Trophoblast cell (in vitro differentiated cells and primary cell): ENCODE data around the gene CYP4B1.

Experiments used
- DNase-seq, 2 donors: peaks; one replicate each; pipeline ENCODE4 v3.0.0-alpha.2; 2016
- H2AFZ ChIP-seq: 2 replicates; pipeline ENCODE4 v1.6.1; 2013; ENCODE audit warnings: low read length, moderate library complexity, mild to moderate bottlenecking; ENCODE audit not compliant: insufficient read depth, poor library complexity
- H2AK5ac ChIP-seq: 2 replicates; pipeline ENCODE4 v1.6.1; 2013; ENCODE audit warnings: mild to moderate bottlenecking, low read length
- H2BK120ac ChIP-seq: 2 replicates; pipeline ENCODE4 v1.6.1; 2013; ENCODE audit warnings: low read length, mild to moderate bottlenecking, moderate library complexity; ENCODE audit not compliant: insufficient read depth, poor library complexity
- H2BK12ac ChIP-seq: 2 replicates; pipeline ENCODE4 v1.6.1; 2013; ENCODE audit warnings: mild to moderate bottlenecking, low read length, moderate library complexity
- H2BK5ac ChIP-seq: 2 replicates; pipeline ENCODE4 v1.6.1; 2013; ENCODE audit warnings: low read length, low read depth, moderate library complexity, mild to moderate bottlenecking; ENCODE audit not compliant: poor library complexity
- H3K14ac ChIP-seq: 2 replicates; pipeline ENCODE4 v1.6.1; 2013; ENCODE audit warnings: mild to moderate bottlenecking, low read length
- H3K18ac ChIP-seq: 2 replicates; pipeline ENCODE4 v1.6.1; 2013; ENCODE audit warnings: mild to moderate bottlenecking, low read length
- H3K23ac ChIP-seq: 2 replicates; pipeline ENCODE4 v1.6.1; 2013; ENCODE audit warnings: low read length
- H3K27ac ChIP-seq: 2 replicates; pipeline ENCODE4 v1.5.1; 2013; ENCODE audit warnings: low read depth, mild to moderate bottlenecking, inconsistent platforms, low read length, moderate library complexity
- H3K27me3 ChIP-seq: 2 replicates; pipeline ENCODE4 v1.6.1; 2013; ENCODE audit warnings: inconsistent platforms, mild to moderate bottlenecking, low read length, moderate library complexity; ENCODE audit not compliant: insufficient read depth
- H3K36me3 ChIP-seq, 2 experiments: 1 replicate in 1 of 2; 2 replicates in 1 of 2; pipeline ENCODE4 v1.6.1; 2013; ENCODE audit warnings: low read length in 2 of 2, mild to moderate bottlenecking in 2 of 2, moderate library complexity in 1 of 2; ENCODE audit not compliant: insufficient read depth in 2 of 2, control insufficient read depth in 1 of 2
- H3K4ac ChIP-seq: 2 replicates; pipeline ENCODE4 v1.6.1; 2013; ENCODE audit warnings: low read depth, mild to moderate bottlenecking, low read length, moderate library complexity
- H3K4me1 ChIP-seq, 2 experiments: 1 replicate in 1 of 2; 2 replicates in 1 of 2; pipeline ENCODE4 v1.6.1; 2013; ENCODE audit warnings: low read length in 2 of 2, mild to moderate bottlenecking in 2 of 2, moderate library complexity in 1 of 2; ENCODE audit not compliant: insufficient read depth in 2 of 2, control insufficient read depth in 1 of 2
- H3K4me2 ChIP-seq: 2 replicates; pipeline ENCODE4 v1.6.1; 2013; ENCODE audit warnings: inconsistent platforms, mild to moderate bottlenecking, low read length, moderate library complexity
- H3K4me3 ChIP-seq: 2 replicates; pipeline ENCODE4 v1.5.1; 2013; ENCODE audit warnings: mild to moderate bottlenecking, low read depth, low read length, inconsistent platforms
- H3K79me1 ChIP-seq: one replicate; pipeline ENCODE4 v1.6.1; 2013; ENCODE audit warnings: low read length
- H3K79me2 ChIP-seq: 2 replicates; pipeline ENCODE4 v1.6.1; 2013; ENCODE audit warnings: low read length, mild to moderate bottlenecking; ENCODE audit not compliant: control insufficient read depth, insufficient read depth, poor library complexity
- H3K9ac ChIP-seq: 2 replicates; pipeline ENCODE4 v1.6.1; 2013; ENCODE audit warnings: mild to moderate bottlenecking, low read length
- H3K9me3 ChIP-seq: 2 replicates; pipeline ENCODE4 v1.6.1; 2013; ENCODE audit warnings: low read depth, mild to moderate bottlenecking, control low read depth, inconsistent platforms, low read length; ENCODE audit not compliant: insufficient read depth
- H4K12ac ChIP-seq: 2 replicates; pipeline ENCODE4 v1.6.1; 2013; ENCODE audit warnings: low read depth, mild to moderate bottlenecking, low read length, moderate library complexity
- H4K8ac ChIP-seq: 2 replicates; pipeline ENCODE4 v1.6.1; 2013; ENCODE audit warnings: low read depth, mild to moderate bottlenecking, low read length, moderate library complexity
- H4K91ac ChIP-seq: one replicate; pipeline ENCODE4 v1.6.1; 2013; ENCODE audit warnings: low read depth, mild to moderate bottlenecking, low read length, moderate library complexity
- WGBS: extraction: QIAGEN DNeasy Blood & Tissue Kit; methylation state at CpG from one replicate; pipeline ENCODE4 v1.1.7; 2013; ENCODE audit warnings: missing lambda C conversion rate; ENCODE audit not compliant: insufficient read length, insufficient coverage; ENCODE audit errors: extremely low coverage; 5-methylcytosine and 5-hydroxymethylcytosine counted together

Gene CYP4B1

GRCh38 chr1:46820076-46820475, 21.2 kb downstream of the CYP4B1 start:
- H3K79me2 ChIP-seq: no peaks in the 10 kb centered on the region
- H2BK12ac ChIP-seq: no peak overlapping the region
- H2AK5ac ChIP-seq: no peak overlapping the region
- H2AFZ ChIP-seq: no peak overlapping the region
- H3K79me1 ChIP-seq: no peaks in the 10 kb centered on the region
- H3K27me3 ChIP-seq: no peaks in the 10 kb centered on the region
- H3K27ac ChIP-seq: no peak overlapping the region
- H4K12ac ChIP-seq: no peak overlapping the region
- H3K4me2 ChIP-seq: no peak overlapping the region
- H4K91ac ChIP-seq: no peak overlapping the region
- H2BK5ac ChIP-seq: no peak overlapping the region
- no peak overlapping the region for H3K23ac ChIP-seq
- H3K4me1 ChIP-seq: peaks cover 0 to 2% of the 10 kb centered on the region in 2 experiments
- no peak overlapping the region for H3K4ac ChIP-seq
- no peak overlapping the region for H3K4me3 ChIP-seq
- no peak overlapping the region for H2BK120ac ChIP-seq
- H3K14ac ChIP-seq: no peak overlapping the region
- no peak overlapping the region for H3K18ac ChIP-seq
- DNase-seq: no peak
- H3K36me3 ChIP-seq: no peaks in the 10 kb centered on the region
- H3K9me3 ChIP-seq: peaks cover 3% of the 10 kb centered on the region
- no peak overlapping the region for H4K8ac ChIP-seq
- no CpG with 5 or more reads among the region's 4 CpGs for WGBS
- H3K9ac ChIP-seq: no peak overlapping the region

GRCh38 chr1:46820560-46821060, 21.8 kb downstream of the CYP4B1 start:
- Histone ChIP-seq H3K79me2 (no peaks in the 10 kb centered on the region), H4K12ac (no peak overlapping the region), H3K27ac (no peak overlapping the region), H3K36me3 (no peaks in the 10 kb centered on the region), H2BK12ac (no peak overlapping the region), H3K9me3 (peaks cover 3% of the 10 kb centered on the region), H3K27me3 (no peaks in the 10 kb centered on the region), H3K14ac (no peak overlapping the region), H2BK120ac (no peak overlapping the region), H3K9ac (no peak overlapping the region), H4K91ac (no peak overlapping the region), H3K23ac (no peak overlapping the region), H3K4me1 (peaks cover 0 to 2% of the 10 kb centered on the region in 2 experiments), H3K4me2 (no peak overlapping the region), H4K8ac (no peak overlapping the region), H2AK5ac (no peak overlapping the region), H2AFZ (no peak overlapping the region), H3K4me3 (no peak overlapping the region), H3K79me1 (no peaks in the 10 kb centered on the region), H3K18ac (no peak overlapping the region), H2BK5ac (no peak overlapping the region), H3K4ac (no peak overlapping the region)
- DNase-seq: no peak
- no CpG with 5 or more reads among the region's 5 CpGs for WGBS

- Histone ChIP-seq H3K4me2 (no peak overlapping the region), H3K36me3 (no peaks in the 10 kb centered on the region), H4K91ac (no peak overlapping the region), H3K18ac (no peak overlapping the region), H3K9ac (no peak overlapping the region), H3K79me2 (no peaks in the 10 kb centered on the region), H2BK5ac (no peak overlapping the region), H3K23ac (no peak overlapping the region), H4K8ac (no peak overlapping the region), H2BK12ac (no peak overlapping the region), H3K27ac (no peak overlapping the region), H3K4ac (no peak overlapping the region), H2AFZ (no peak overlapping the region), H3K4me1 (peaks cover 0 to 2% of the 10 kb centered on the region in 2 experiments), H3K14ac (no peak overlapping the region), H4K12ac (no peak overlapping the region), H3K79me1 (no peaks in the 10 kb centered on the region), H2BK120ac (no peak overlapping the region), H3K9me3 (peaks cover 3% of the 10 kb centered on the region), H3K27me3 (no peaks in the 10 kb centered on the region), H3K4me3 (no peak overlapping the region), H2AK5ac (no peak overlapping the region)
- WGBS: no CpG with 5 or more reads among the region's 3 CpGs
- no peak for DNase-seq
Measured at GRCh38 chr1:46822248-46822826, 23.5 kb downstream of the CYP4B1 start.

DNA sequence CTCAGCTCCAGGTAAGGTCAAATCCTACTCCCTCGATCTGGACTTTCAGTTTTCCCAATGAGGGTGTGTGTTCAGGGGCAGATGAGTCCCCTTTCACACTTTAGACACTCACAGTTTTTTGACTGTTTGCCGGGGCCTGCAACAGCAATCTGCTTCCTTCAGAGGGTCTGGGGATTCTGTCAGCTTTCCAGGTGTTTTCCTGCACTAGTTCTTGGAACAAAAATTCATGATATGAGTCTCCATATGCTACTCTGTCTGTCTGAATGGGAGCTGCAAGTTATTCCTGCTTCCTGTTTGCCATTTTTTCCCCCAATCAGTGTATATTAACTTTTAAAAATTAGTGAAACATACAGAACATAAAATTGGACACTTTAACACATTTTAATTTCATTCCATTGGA, 24.3 kb downstream of the CYP4B1 start:
- Histone ChIP-seq H4K8ac (no peak overlapping the region), H3K18ac (no peak overlapping the region), H4K12ac (no peak overlapping the region), H2BK120ac (no peak overlapping the region), H3K79me1 (no peaks in the 10 kb centered on the region), H3K4me1 (peaks cover 0 to 2% of the 10 kb centered on the region in 2 experiments), H3K23ac (no peak overlapping the region), H2BK12ac (no peak overlapping the region), H3K4ac (no peak overlapping the region), H2BK5ac (no peak overlapping the region), H3K27ac (no peak overlapping the region), H3K36me3 (no peaks in the 10 kb centered on the region), H3K9ac (no peak overlapping the region), H3K14ac (no peak overlapping the region), H3K9me3 (peaks cover 3% of the 10 kb centered on the region), H3K27me3 (no peaks in the 10 kb centered on the region), H3K4me3 (no peak overlapping the region), H3K79me2 (no peaks in the 10 kb centered on the region), H2AFZ (no peak overlapping the region), H3K4me2 (no peak overlapping the region), H2AK5ac (no peak overlapping the region), H4K91ac (no peak overlapping the region)
- WGBS: no CpG with 5 or more reads among the region's 2 CpGs
- no peak for DNase-seq
